GM12892 (cell line): ENCODE measurements around the gene KLHL1.

ENCODE experiments used
- POLR2A ChIP-seq: IDR thresholded peaks from 2 replicates; pipeline ENCODE4 v1.6.1; 2011; ENCODE audit warnings: low read depth, low read length, control low read depth
- POLR2AphosphoS5 ChIP-seq: IDR thresholded peaks from 2 replicates; pipeline ENCODE4 v1.6.1; 2011; ENCODE audit warnings: low read depth, low read length, control low read depth
- TAF1 ChIP-seq: IDR thresholded peaks from 2 replicates; pipeline ENCODE4 v1.6.1; 2011; ENCODE audit warnings: low read depth, mild to moderate bottlenecking, control low read depth, low read length, borderline replicate concordance

- TF ChIP-seq POLR2AphosphoS5 (no peak), TAF1 (no peak), POLR2A (no peak)
These were observed 195.6 kb downstream of the KLHL1 start for GRCh38 chr13:69912630-69913029.
